ENCODE measurements around the gene TMEM101.
A peak's percentile ranks its signal among the peaks of the same experiment; 100 is the strongest.
"Not testable (repeated sequence)": the region's sequence is repeated elsewhere in the genome, so short reads cannot be mapped to it uniquely, and the experiment has no call there.

The TMEM101 gene

DNA sequence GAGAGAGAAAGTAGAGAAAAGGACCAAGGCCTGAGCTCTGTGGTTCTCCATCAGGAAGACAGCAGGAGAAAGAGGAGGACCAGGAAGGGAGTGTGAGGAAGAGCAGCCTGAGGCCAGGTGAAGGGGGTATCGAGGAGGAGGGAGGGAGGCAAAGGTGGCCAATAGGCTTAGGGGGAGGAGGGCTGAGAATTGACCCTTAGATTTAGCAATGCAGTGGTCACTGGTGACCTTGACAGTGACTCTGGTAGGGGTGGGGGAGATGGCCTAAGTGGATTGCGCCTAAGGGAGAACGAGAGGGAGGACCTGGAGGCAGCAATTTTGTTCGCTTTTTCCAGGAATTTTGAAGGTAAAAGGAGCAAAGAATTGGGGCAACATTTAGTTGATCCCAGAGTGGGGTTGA, 15.7 kb downstream of the TMEM101 start:
- CTCF ChIA-PET: interaction anchor here (2.1 kb wide), 1 partner anchor 59 kb away, joined by 6 read pairs; no protein-coding TSS in a partner anchor
- TF ChIP-seq TARDBP (IDR thresholded peaks at IDR 0.05): no peak
- no peak for TF ChIP-seq FOXM1 (IDR thresholded peaks at IDR 0.05; ENCODE audit: borderline replicate concordance)
- TF ChIP-seq SP1 (IDR thresholded peaks at IDR 0.05): no peak
- no peak for DNase-seq (ENCODE audit: extremely low spot score)
- POLR2A ChIA-PET: no interaction called here

DNA sequence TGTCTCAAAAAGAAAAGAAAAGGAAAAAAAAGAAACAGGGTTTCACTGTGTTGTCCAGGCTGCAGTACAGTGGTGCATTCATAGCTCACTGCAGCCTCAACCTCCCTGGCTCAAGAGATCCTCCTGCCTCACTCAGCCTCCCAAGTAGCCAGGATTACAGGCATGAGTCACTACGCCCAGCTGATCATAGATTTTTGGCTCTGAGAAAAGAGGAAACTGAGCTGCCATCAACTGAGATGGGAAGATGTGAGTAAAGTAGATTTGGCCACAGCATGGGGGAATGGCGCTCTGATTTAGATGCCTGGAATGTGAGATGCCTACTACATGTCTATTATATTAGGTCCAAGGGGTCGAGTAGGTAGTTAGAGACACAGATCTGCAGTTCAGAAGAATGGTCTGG, 16.2 kb downstream of the TMEM101 start:
- ChIA-PET POLR2A (no interaction called here), CTCF (interaction anchor here (0.8 to 2.1 kb wide), 4 partner anchors 8 to 59 kb away, joined by 3 to 6 read pairs (median 4); no protein-coding TSS in a partner anchor)
- no peak for DNase-seq (ENCODE audit: extremely low spot score)
- TF ChIP-seq SUZ12 (IDR thresholded peaks at IDR 0.05) (no peak), LEF1 (IDR thresholded peaks at IDR 0.05; ENCODE audit: borderline replicate concordance) (no peak)

DNA sequence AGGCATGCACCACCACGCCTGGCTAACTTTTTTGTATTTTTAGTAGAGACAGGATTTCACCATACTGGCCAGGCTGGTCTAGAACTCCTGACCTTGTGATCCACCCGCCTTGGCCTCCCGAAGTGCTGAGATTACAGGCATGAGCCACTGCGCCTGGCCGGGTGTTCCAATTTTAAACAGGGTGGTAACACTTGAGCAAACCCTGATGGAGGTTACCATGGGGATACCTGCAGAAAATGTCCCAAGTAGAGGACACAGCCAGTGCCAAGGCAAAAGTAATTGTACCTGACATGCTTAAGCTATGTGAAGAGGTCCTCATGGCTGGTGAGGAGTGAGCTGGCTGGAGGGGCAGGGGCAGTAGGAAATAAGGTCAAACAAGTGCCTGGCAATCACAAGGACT, 17.6 kb downstream of the TMEM101 start:
- DNase-seq (ENCODE audit: extremely low spot score): not testable (repeated sequence)
- ChIA-PET CTCF (interaction anchor here (0.6 to 2.1 kb wide), 10 partner anchors 10 to 501 kb away, joined by 3 to 7 read pairs (median 4); no protein-coding TSS in a partner anchor), POLR2A (interaction anchor here (1.6 kb wide), 1 partner anchor 60 kb away, joined by 3 read pairs; no protein-coding TSS in a partner anchor)

DNA sequence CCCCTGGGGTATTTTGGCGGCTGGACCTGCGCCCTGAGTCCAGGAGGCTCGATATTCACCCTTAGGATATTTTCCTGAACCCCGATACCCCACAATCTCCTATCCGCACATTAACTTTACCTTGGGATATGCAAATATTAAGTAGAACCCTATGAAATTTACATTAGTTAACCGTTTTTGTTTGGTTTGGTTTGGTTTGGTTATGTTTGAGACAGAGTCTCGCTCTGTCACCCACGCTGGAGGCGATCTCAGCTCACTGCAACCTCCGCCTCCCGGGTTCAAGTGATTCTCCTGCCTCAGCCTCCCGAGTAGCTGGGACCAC, 19.7 kb downstream of the TMEM101 start:
- CTCF ChIA-PET: interaction anchor here (1.3 to 3.4 kb wide), 3 partner anchors 52 to 115 kb away, joined by 3 to 58 read pairs (median 6); partner anchors contain the start of gene PPY
- no peak for TF ChIP-seq ARNT (IDR thresholded peaks at IDR 0.05)
- no peak for TF ChIP-seq FOXA1 (IDR thresholded peaks at IDR 0.05)
- TF ChIP-seq HDGF (IDR thresholded peaks at IDR 0.05; ENCODE audit: borderline replicate concordance): no peak
- TF ChIP-seq CTBP1 (IDR thresholded peaks at IDR 0.05; ENCODE audit: borderline replicate concordance): no peak
- no peak for TF ChIP-seq L3MBTL2 (conservative IDR thresholded peaks at IDR 0.05)
- no peak for TF ChIP-seq NFRKB (IDR thresholded peaks at IDR 0.05)
- no peak for TF ChIP-seq FOXM1 (IDR thresholded peaks at IDR 0.05; ENCODE audit: borderline replicate concordance)
- TF ChIP-seq SUZ12 (IDR thresholded peaks at IDR 0.05): no peak
- TF ChIP-seq BHLHE40 (IDR thresholded peaks at IDR 0.05; ENCODE audit: borderline replicate concordance): no peak
- no peak for TF ChIP-seq ZNF384 (IDR thresholded peaks at IDR 0.05)
- TF ChIP-seq, protein P1, sequence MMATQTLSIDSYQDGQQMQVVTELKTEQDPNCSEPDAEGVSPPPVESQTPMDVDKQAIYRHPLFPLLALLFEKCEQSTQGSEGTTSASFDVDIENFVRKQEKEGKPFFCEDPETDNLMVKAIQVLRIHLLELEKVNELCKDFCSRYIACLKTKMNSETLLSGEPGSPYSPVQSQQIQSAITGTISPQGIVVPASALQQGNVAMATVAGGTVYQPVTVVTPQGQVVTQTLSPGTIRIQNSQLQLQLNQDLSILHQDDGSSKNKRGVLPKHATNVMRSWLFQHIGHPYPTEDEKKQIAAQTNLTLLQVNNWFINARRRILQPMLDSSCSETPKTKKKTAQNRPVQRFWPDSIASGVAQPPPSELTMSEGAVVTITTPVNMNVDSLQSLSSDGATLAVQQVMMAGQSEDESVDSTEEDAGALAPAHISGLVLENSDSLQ (IDR thresholded peaks at IDR 0.05): no peak
- TF ChIP-seq FOXK2 (IDR thresholded peaks at IDR 0.05): no peak
- no peak for TF ChIP-seq ELF4 (IDR thresholded peaks at IDR 0.05)
- no peak for TF ChIP-seq SP1 (IDR thresholded peaks at IDR 0.05)
- TF ChIP-seq LEF1 (IDR thresholded peaks at IDR 0.05; ENCODE audit: borderline replicate concordance): no peak
- TF ChIP-seq TARDBP (IDR thresholded peaks at IDR 0.05): no peak
- no peak for DNase-seq (ENCODE audit: extremely low spot score)
- POLR2A ChIA-PET: interaction anchor here (1.3 kb wide), 1 partner anchor 51 kb away, joined by 5 read pairs; no protein-coding TSS in a partner anchor

DNA sequence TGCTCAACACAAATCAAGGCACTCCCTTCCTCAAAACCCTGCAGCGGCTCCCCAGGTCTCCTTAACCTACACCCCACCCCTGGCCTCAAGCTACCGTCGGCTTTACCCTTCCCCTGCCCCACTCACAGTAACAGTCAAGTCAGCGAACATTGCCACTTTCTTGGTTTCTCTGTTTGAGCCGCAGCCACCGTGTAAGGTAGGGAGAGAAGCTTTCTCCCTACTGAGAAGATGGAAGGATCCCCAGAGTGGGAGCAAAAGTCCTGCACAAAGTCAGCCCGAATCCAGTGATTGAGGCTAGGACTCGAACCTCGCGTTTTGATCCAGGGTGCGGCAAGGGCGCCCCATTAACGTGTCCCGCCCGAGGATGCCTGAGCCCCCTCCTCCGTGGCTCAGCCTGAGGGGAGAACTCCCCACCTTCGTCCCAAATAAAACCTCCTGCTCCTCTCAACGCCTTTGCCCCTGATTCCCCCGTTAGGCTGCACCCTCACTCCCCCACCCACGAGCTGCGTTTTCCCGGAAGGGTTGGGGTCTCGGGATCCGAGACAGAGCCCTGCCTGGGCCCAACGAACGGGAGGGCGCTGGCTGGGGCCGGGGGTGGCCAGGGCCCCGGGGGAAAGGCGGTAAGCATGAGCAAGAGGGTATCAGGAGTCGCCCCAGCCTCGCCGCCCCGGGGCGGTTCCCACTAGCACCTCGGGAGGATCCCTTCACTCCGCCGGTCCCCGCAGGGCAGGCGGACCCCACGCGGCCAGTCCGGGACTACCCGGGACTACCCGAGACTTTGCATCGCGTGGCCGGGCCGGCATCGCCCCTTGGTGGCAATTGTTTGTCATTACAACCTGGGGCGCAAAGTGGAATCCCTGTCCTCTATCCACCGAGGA, 20.3 kb downstream of the TMEM101 start:
- ChIA-PET POLR2A (interaction anchor here (0.6 to 2.5 kb wide), 5 partner anchors 11 to 56 kb away, joined by 3 to 16 read pairs (median 4); no protein-coding TSS in a partner anchor), CTCF (interaction anchor here (0.6 to 3.4 kb wide), 6 partner anchors 51 to 294 kb away, joined by 3 to 58 read pairs (median 3); partner anchors contain the start of genes MPP2 and PPY)
- TF ChIP-seq L3MBTL2 (conservative IDR thresholded peaks at IDR 0.05): peak; percentile 75
- TF ChIP-seq ARNT (IDR thresholded peaks at IDR 0.05): no peak
- TF ChIP-seq SUZ12 (IDR thresholded peaks at IDR 0.05): no peak
- TF ChIP-seq BHLHE40 (IDR thresholded peaks at IDR 0.05; ENCODE audit: borderline replicate concordance): no peak
- TF ChIP-seq SP1 (IDR thresholded peaks at IDR 0.05): no peak
- no peak for TF ChIP-seq FOXA1 (IDR thresholded peaks at IDR 0.05)
- 0 out of 2 replicates have a peak, but pooled peaks have one; percentile 38 for TF ChIP-seq FOXM1 (IDR thresholded peaks at IDR 0.05; ENCODE audit: borderline replicate concordance)
- TF ChIP-seq NFRKB (IDR thresholded peaks at IDR 0.05): no peak
- TF ChIP-seq, protein P1 (IDR thresholded peaks at IDR 0.05): no peak
- no peak for TF ChIP-seq ZNF384 (IDR thresholded peaks at IDR 0.05)
- TF ChIP-seq CTBP1 (IDR thresholded peaks at IDR 0.05; ENCODE audit: borderline replicate concordance): no peak
- no peak for TF ChIP-seq ELF4 (IDR thresholded peaks at IDR 0.05)
- TF ChIP-seq LEF1 (IDR thresholded peaks at IDR 0.05; ENCODE audit: borderline replicate concordance): no peak; the same call in 1 of the 2 replicates
- no peak for TF ChIP-seq FOXK2 (IDR thresholded peaks at IDR 0.05)
- no peak for TF ChIP-seq HDGF (IDR thresholded peaks at IDR 0.05; ENCODE audit: borderline replicate concordance)
- TF ChIP-seq TARDBP (IDR thresholded peaks at IDR 0.05): peak; percentile 93
- DNase-seq (ENCODE audit: extremely low spot score): peak; percentile 88

DNA sequence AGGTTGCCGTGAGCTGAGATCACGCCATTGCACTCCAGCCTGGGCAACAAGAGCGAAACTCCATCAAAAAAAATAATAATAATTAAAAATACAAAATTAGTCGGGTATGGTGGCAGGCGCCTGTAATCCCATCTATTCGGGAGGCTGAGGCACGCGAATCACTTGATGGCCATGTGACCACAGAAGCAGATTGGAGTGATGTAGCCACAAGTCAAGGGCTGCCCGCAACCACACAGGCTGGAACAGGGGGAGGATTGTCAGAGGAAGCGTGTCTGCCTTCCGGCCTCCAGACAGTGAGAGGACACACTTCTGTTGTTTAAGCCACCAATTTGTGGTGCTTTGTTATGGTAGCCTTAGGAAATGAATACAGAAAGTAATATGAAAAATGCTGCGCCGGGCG, 22.1 kb downstream of the TMEM101 start:
- ChIA-PET POLR2A (interaction anchor here (0.5 to 2.5 kb wide), 2 partner anchors 10 to 30 kb away, joined by 3 to 16 read pairs; no protein-coding TSS in a partner anchor), CTCF (interaction anchor here (3.4 kb wide), 1 partner anchor 49 kb away, joined by 58 read pairs; the partner anchor contains the start of gene PPY)
- TF ChIP-seq LEF1 (IDR thresholded peaks at IDR 0.05; ENCODE audit: borderline replicate concordance) (no peak), ZNF384 (IDR thresholded peaks at IDR 0.05) (no peak), ARNT (IDR thresholded peaks at IDR 0.05) (no peak), SUZ12 (IDR thresholded peaks at IDR 0.05) (no peak), FOXM1 (IDR thresholded peaks at IDR 0.05; ENCODE audit: borderline replicate concordance) (no peak)
- no peak for DNase-seq (ENCODE audit: extremely low spot score)

DNA sequence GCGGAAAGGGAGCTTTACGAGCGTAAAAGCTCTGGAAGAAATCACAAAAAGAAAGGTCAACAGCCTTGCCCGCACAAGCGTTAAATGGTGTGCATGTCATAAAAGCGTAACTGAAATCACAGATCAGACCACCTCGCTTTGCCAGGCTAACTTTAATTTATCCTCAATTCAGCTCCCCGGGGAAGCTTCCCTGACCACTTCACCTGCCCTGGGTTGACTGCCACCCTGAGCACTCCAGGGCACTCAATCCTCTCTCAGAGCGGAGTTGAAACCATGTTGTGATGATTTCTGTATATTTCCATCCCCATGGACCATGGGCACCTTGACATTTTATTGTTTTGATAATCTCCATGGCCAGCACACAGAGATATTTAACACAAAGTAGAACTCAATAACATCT, 26.5 kb downstream of the TMEM101 start:
- no peak for DNase-seq (ENCODE audit: extremely low spot score)
- CTCF ChIA-PET: interaction anchor here (0.6 to 1.8 kb wide), 4 partner anchors 19 to 147 kb away, joined by 4 to 7 read pairs (median 4); no protein-coding TSS in a partner anchor
- POLR2A ChIA-PET: no interaction called here
- TF ChIP-seq BHLHE40 (IDR thresholded peaks at IDR 0.05; ENCODE audit: borderline replicate concordance): no peak
- no peak for TF ChIP-seq CTBP1 (IDR thresholded peaks at IDR 0.05; ENCODE audit: borderline replicate concordance)
- no peak for TF ChIP-seq HDGF (IDR thresholded peaks at IDR 0.05; ENCODE audit: borderline replicate concordance)
- TF ChIP-seq SUZ12 (IDR thresholded peaks at IDR 0.05): no peak
- TF ChIP-seq ZNF384 (IDR thresholded peaks at IDR 0.05): no peak
- no peak for TF ChIP-seq LEF1 (IDR thresholded peaks at IDR 0.05; ENCODE audit: borderline replicate concordance)
- no peak for TF ChIP-seq ARNT (IDR thresholded peaks at IDR 0.05)
- TF ChIP-seq TARDBP (IDR thresholded peaks at IDR 0.05): no peak
- TF ChIP-seq SP1 (IDR thresholded peaks at IDR 0.05): no peak

All from HEK293T (cell line).